H1 (cell line): Measurements from ENCODE around the gene SCAPER. TPM values are rescaled to one million over a fixed set of nuclear protein-coding genes. Genes with fewer than 3 reads are reported as not detected.

Source experiments
- CTCF ChIA-PET: fragments of 300-600 bp; sonication (Branson Sonifier 250); formaldehyde crosslinking; loops from one replicate; lab custom pipeline; 2021; ENCODE audit not compliant: partially characterized antibody; lab: Charles Lee
- POLR2A ChIA-PET: fragments of 300-600 bp; sonication (Branson Sonifier 250); formaldehyde crosslinking; loops from one replicate; lab custom pipeline; 2021; ENCODE audit warnings: inconsistent platforms; ENCODE audit not compliant: partially characterized antibody; lab: Charles Lee
- DNase-seq, 2 experiments: peaks; one replicate each; pipeline versions ENCODE4 v3.0.0 to v3.0.0-alpha.2; 2010 to 2022; ENCODE audit warnings: low spot score in 2 of 2, low read depth in 1 of 2, mixed read lengths in 1 of 2
- FAIRE-seq: peaks from 2 replicates; lab custom pipeline; 2011; peaks lifted over from hg19 to GRCh38; lab: Jason Lieb, UNC
- H2AFZ ChIP-seq: 2 replicates; pipeline ENCODE4 v1.8.1; 2012; ENCODE audit warnings: low read length, inconsistent platforms
- H2AK5ac ChIP-seq: 2 replicates; pipeline ENCODE4 v1.6.1; 2013; ENCODE audit warnings: low read depth, low read length
- H2BK120ac ChIP-seq: replicated peaks from 2 replicates; pipeline ENCODE3; 2013; ENCODE audit warnings: low read depth, low read length, inconsistent platforms
- H2BK12ac ChIP-seq: 2 replicates; pipeline ENCODE4 v1.6.1; 2013; ENCODE audit warnings: low read depth, low read length
- H2BK15ac ChIP-seq: 2 replicates; pipeline ENCODE4 v1.6.1; 2013; ENCODE audit warnings: low read length
- H2BK20ac ChIP-seq: 2 replicates; pipeline ENCODE4 v1.6.1; 2013; ENCODE audit warnings: low read length
- H2BK5ac ChIP-seq: 2 replicates; pipeline ENCODE4 v1.6.1; 2013; ENCODE audit warnings: low read depth, low read length
- H3K14ac ChIP-seq: 2 replicates; pipeline ENCODE4 v1.6.1; 2013; ENCODE audit warnings: inconsistent platforms; ENCODE audit not compliant: insufficient read length
- H3K18ac ChIP-seq: 2 replicates; pipeline ENCODE4 v1.6.1; 2013; ENCODE audit warnings: low read length; ENCODE audit errors: extremely low read depth
- H3K23ac ChIP-seq: 2 replicates; pipeline ENCODE4 v1.6.1; 2013; ENCODE audit warnings: inconsistent platforms; ENCODE audit not compliant: insufficient read length
- H3K23me2 ChIP-seq: 2 replicates; pipeline ENCODE4 v1.6.1; 2013; ENCODE audit warnings: low read depth, low read length
- H3K27ac ChIP-seq: 2 replicates; pipeline ENCODE4 v1.6.1; 2011; ENCODE audit warnings: low read depth, low read length, inconsistent platforms
- H3K27me3 ChIP-seq, 4 experiments: replicated peaks in 1 of 4; 1 replicate in 1 of 4; 2 replicates in 3 of 4; pipeline versions ENCODE4 v1.6.1 to v1.8.1; 2011 to 2013; ENCODE audit warnings: low read length in 3 of 4, mild to moderate bottlenecking in 3 of 4, inconsistent platforms in 2 of 4, mixed read lengths in 2 of 4, moderate library complexity in 1 of 4; ENCODE audit not compliant: control insufficient read depth in 3 of 4, insufficient read depth in 3 of 4; ENCODE audit errors: extremely low read depth in 1 of 4
- H3K36me3 ChIP-seq, 4 experiments: 2 replicates each; pipeline versions ENCODE4 v1.6.1 to v1.8.1; 2011 to 2013; ENCODE audit warnings: mild to moderate bottlenecking in 4 of 4, low read length in 3 of 4, moderate library complexity in 2 of 4, control low read depth in 1 of 4, inconsistent platforms in 1 of 4; ENCODE audit not compliant: insufficient read depth in 4 of 4, control insufficient read depth in 2 of 4
- H3K4ac ChIP-seq: replicated peaks from 2 replicates; pipeline ENCODE3; 2013; ENCODE audit warnings: low read length, low read depth, mixed read lengths, inconsistent platforms; ENCODE audit not compliant: insufficient read length
- H3K4me1 ChIP-seq, 4 experiments: replicated peaks in 1 of 4; 1 replicate in 1 of 4; 2 replicates in 3 of 4; pipeline versions ENCODE4 v1.6.1 to v1.8.1; 2011 to 2013; ENCODE audit warnings: low read length in 3 of 4, inconsistent platforms in 2 of 4, mixed read lengths in 1 of 4; ENCODE audit not compliant: insufficient read depth in 4 of 4, control insufficient read depth in 3 of 4
- H3K4me2 ChIP-seq, 2 experiments: 2 replicates each; pipeline versions ENCODE4 v1.6.1 to v1.8.1; 2011 to 2013; ENCODE audit warnings: low read depth in 2 of 2, low read length in 2 of 2, control low read depth in 1 of 2, inconsistent platforms in 1 of 2, mild to moderate bottlenecking in 1 of 2; ENCODE audit not compliant: insufficient read depth in 1 of 2
- H3K4me3 ChIP-seq, 4 experiments: fragments of 200-600, 300-600 bp in 1 of 4; sonication (generic), shearing (Covaris generic), sonication (Bioruptor Twin) in 1 of 4; 2 replicates each; pipeline versions ENCODE4 v1.5.1 to v1.8.1; 2011 to 2016; ENCODE audit warnings: low read length in 4 of 4, low read depth in 3 of 4, control low read depth in 2 of 4, inconsistent platforms in 2 of 4, mild to moderate bottlenecking in 2 of 4, mixed read lengths in 1 of 4, moderate library complexity in 1 of 4; ENCODE audit not compliant: insufficient read depth in 2 of 4; ENCODE audit errors: extremely low read depth in 1 of 4
- H3K56ac ChIP-seq: replicated peaks from 2 replicates; pipeline ENCODE3; 2013; ENCODE audit warnings: low read depth, mild to moderate bottlenecking, mixed read lengths, low read length, inconsistent platforms; ENCODE audit not compliant: insufficient read length
- H3K79me1 ChIP-seq: 2 replicates; pipeline ENCODE4 v1.6.1; 2013; ENCODE audit warnings: low read depth, low read length, control low read depth
- H3K79me2 ChIP-seq, 2 experiments: 2 replicates each; pipeline versions ENCODE4 v1.6.1 to v1.8.1; 2012 to 2013; ENCODE audit warnings: low read length in 2 of 2, mild to moderate bottlenecking in 2 of 2, inconsistent platforms in 1 of 2; ENCODE audit not compliant: insufficient read depth in 2 of 2, control insufficient read depth in 1 of 2
- H3K9ac ChIP-seq, 4 experiments: replicated peaks in 1 of 4; 1 replicate in 1 of 4; 2 replicates in 3 of 4; pipeline versions ENCODE4 v1.6.1 to v1.8.1; 2011 to 2013; ENCODE audit warnings: low read depth in 3 of 4, low read length in 3 of 4, control low read depth in 2 of 4, mild to moderate bottlenecking in 2 of 4, moderate library complexity in 2 of 4, inconsistent platforms in 1 of 4; ENCODE audit errors: extremely low read depth in 1 of 4
- H3K9me3 ChIP-seq, 2 experiments: 2 replicates each; pipeline versions ENCODE4 v1.6.1 to v1.8.1; 2012 to 2013; ENCODE audit warnings: mild to moderate bottlenecking in 2 of 2, moderate library complexity in 2 of 2, control low read depth in 1 of 2, inconsistent platforms in 1 of 2, low read depth in 1 of 2, low read length in 1 of 2, mixed read lengths in 1 of 2; ENCODE audit not compliant: insufficient read depth in 2 of 2
- H4K20me1 ChIP-seq, 2 experiments: replicated peaks in 1 of 2; 2 replicates each; pipeline versions ENCODE3 to v1.8.1; 2011 to 2013; ENCODE audit warnings: inconsistent platforms in 2 of 2, low read length in 2 of 2, mild to moderate bottlenecking in 1 of 2; ENCODE audit not compliant: insufficient read depth in 2 of 2, control insufficient read depth in 1 of 2
- H4K5ac ChIP-seq: 2 replicates; pipeline ENCODE4 v1.6.1; 2013; ENCODE audit warnings: low read length, low read depth, mixed read lengths, inconsistent platforms; ENCODE audit not compliant: insufficient read length
- H4K8ac ChIP-seq: 2 replicates; pipeline ENCODE4 v1.8.0; 2013; ENCODE audit warnings: mild to moderate bottlenecking, moderate library complexity, low read length, inconsistent platforms; ENCODE audit not compliant: insufficient read depth; ENCODE audit errors: extremely low read depth
- H4K91ac ChIP-seq: replicated peaks from 2 replicates; pipeline ENCODE3; 2013; ENCODE audit warnings: low read length, mixed read lengths, inconsistent platforms; ENCODE audit not compliant: insufficient read length
- FOSL1 ChIP-seq: IDR thresholded peaks from 2 replicates; pipeline ENCODE4 v1.6.1; 2011; ENCODE audit warnings: mild to moderate bottlenecking, low read depth, low read length, moderate library complexity; ENCODE audit not compliant: insufficient read depth
- SP4 ChIP-seq: IDR thresholded peaks from 2 replicates; pipeline ENCODE4 v1.6.1; 2012; ENCODE audit warnings: low read length, inconsistent platforms
- WGBS, 2 experiments: shearing (Covaris generic) in 1 of 2; methylation state at CpG; one replicate each; pipeline versions ENCODE4 v1.1.6 to v1.1.7; 2013 to 2015; ENCODE audit warnings: low lambda C conversion rate in 2 of 2, mixed read lengths in 2 of 2, inconsistent platforms in 1 of 2, low coverage in 1 of 2, missing lambda C conversion rate in 1 of 2; ENCODE audit not compliant: insufficient replicate concordance in 2 of 2, insufficient coverage in 1 of 2, insufficient read length in 1 of 2; ENCODE audit errors: extremely low coverage in 1 of 2, missing lambda C conversion rate in 1 of 2; 5-methylcytosine and 5-hydroxymethylcytosine counted together
- polyA plus RNA-seq, 7 experiments: library from polyadenylated mRNA; depleted of rRNA in 3 of 7; stranded (reverse) in 5 of 7; unstranded in 2 of 7; fragments of >200 nt in 5 of 7; fragments of 200-250 nt in 2 of 7; gene quantifications; 1 replicate in 5 of 7; 2 replicates in 1 of 7; 4 replicates in 1 of 7; pipeline versions ENCODE4 v1.2.1 to v1.2.3, GENCODE V29; 2011 to 2013; ENCODE audit warnings: missing spikeins in 2 of 7, mixed read lengths in 2 of 7
- total RNA-seq: library from RNA; stranded (reverse); fragmentation: NEBNext Ultra II Directional; extraction: Animal tissue kit (Norgen Biotek cat#: 25700); gene quantifications from 2 replicates; pipeline ENCODE4 v1.2.1, GENCODE V29; 2021
- TF ChIP-seq, protein P1 (sequence below): IDR thresholded peaks from 2 replicates; pipeline ENCODE4 v1.6.1; 2012; ENCODE audit warnings: inconsistent platforms

SCAPER gene
- total and polyA plus RNA-seq, 2 of the 8 experiments (the other 6 are each of a cell fraction or from before 2014, with no cell fraction given) = 1.6 to 6.8 TPM

DNA sequence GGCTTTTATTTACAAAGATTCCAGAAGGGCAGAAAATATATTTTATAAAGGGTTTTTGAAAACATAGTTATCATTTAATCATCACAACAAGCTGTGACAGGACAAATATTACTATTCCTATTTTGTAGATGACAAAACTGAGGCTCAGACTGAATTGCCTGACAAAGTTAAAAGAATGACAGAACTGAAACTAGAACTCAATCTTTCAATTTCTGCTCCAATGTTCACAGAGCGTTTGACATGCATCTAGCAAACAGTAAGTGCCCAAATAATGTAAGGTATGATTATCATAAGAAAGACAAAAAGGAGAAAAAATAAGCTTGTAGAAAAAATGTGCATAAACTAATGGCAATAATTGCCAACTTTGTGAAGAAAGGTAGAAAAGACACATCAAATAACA lies 61.9 kb downstream of the SCAPER start:
- Histone ChIP-seq H2BK15ac (no peak overlapping the region), H2AFZ (no peak overlapping the region), H3K4me1 (no peaks in the 10 kb centered on the region), H3K9ac (no peak overlapping the region), H3K79me2 (no peaks in the 10 kb centered on the region), H2AK5ac (no peak overlapping the region), H2BK120ac (no peak overlapping the region), H4K8ac (no peak overlapping the region), H2BK5ac (no peak overlapping the region), H3K4ac (no peak overlapping the region), H3K18ac (no peak overlapping the region), H2BK12ac (no peak overlapping the region), H3K14ac (no peak overlapping the region), H3K4me2 (no peak overlapping the region), H3K79me1 (no peaks in the 10 kb centered on the region), H3K23ac (no peak overlapping the region), H2BK20ac (no peak overlapping the region), H3K27me3 (no peaks in the 10 kb centered on the region), H3K4me3 (no peak overlapping the region), H4K5ac (no peak overlapping the region), H4K20me1 (no peaks in the 10 kb centered on the region), H3K36me3 (no peaks in the 10 kb centered on the region), H3K27ac (no peak overlapping the region), H3K56ac (no peak overlapping the region), H4K91ac (no peak overlapping the region), H3K9me3 (no peaks in the 10 kb centered on the region), H3K23me2 (no peaks in the 10 kb centered on the region)
- DNase-seq (no peak), FAIRE-seq (no peak)
- WGBS, 2 experiments = 81% methylated on average over 1 of the region's 1 CpG; no CpG with 5 or more reads in 1 of the 2 experiments
- ChIA-PET CTCF (interaction anchor here (1.0 kb wide), 1 partner anchor 8 kb away, joined by 3 read pairs; no protein-coding TSS in a partner anchor), POLR2A (no interaction called here)
- TF ChIP-seq, protein P1, sequence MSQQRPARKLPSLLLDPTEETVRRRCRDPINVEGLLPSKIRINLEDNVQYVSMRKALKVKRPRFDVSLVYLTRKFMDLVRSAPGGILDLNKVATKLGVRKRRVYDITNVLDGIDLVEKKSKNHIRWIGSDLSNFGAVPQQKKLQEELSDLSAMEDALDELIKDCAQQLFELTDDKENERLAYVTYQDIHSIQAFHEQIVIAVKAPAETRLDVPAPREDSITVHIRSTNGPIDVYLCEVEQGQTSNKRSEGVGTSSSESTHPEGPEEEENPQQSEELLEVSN = no peak
- TF ChIP-seq SP4 (no peak), FOSL1 (no peak)
